HEK293 (cell line): ENCODE measurements around the gene ABLIM3.

Source experiments
- MYNN ChIP-seq: fragments of 450-650 bp; formaldehyde crosslinking; IDR thresholded peaks from 2 replicates; pipeline ENCODE4 v1.5.1; 2016; ENCODE audit warnings: missing biosample characterization, missing genetic modification characterization, borderline replicate concordance
- TRIM28 ChIP-seq: IDR thresholded peaks from 2 replicates; pipeline ENCODE4 v1.6.1; 2011; ENCODE audit warnings: low read length, control low read depth, borderline replicate concordance
- YY1 ChIP-seq: fragments of 450-650 bp; formaldehyde crosslinking; IDR thresholded peaks from 2 replicates; pipeline ENCODE4 v1.5.1; 2018; ENCODE audit warnings: missing biosample characterization, missing genetic modification characterization
- ZBTB21 ChIP-seq: fragments of 450-650 bp; formaldehyde crosslinking; IDR thresholded peaks from 2 replicates; pipeline ENCODE4 v1.5.1; 2017; ENCODE audit warnings: missing biosample characterization, missing genetic modification characterization
- ZNF114 ChIP-seq: fragments of 450-650 bp; formaldehyde crosslinking; IDR thresholded peaks from 2 replicates; pipeline ENCODE4 v1.5.0; 2017; ENCODE audit warnings: missing biosample characterization, missing genetic modification characterization
- ZNF394 ChIP-seq: fragments of 450-650 bp; formaldehyde crosslinking; IDR thresholded peaks from 2 replicates; pipeline ENCODE4 v1.5.1; 2016; ENCODE audit warnings: missing biosample characterization, missing genetic modification characterization, mild to moderate bottlenecking, moderate library complexity, borderline replicate concordance
- ZNF404 ChIP-seq: fragments of 450-650 bp; formaldehyde crosslinking; IDR thresholded peaks from 2 replicates; pipeline ENCODE4 v1.5.1; 2017; ENCODE audit warnings: missing biosample characterization, missing genetic modification characterization
- ZNF707 ChIP-seq: fragments of 450-650 bp; formaldehyde crosslinking; IDR thresholded peaks from 2 replicates; pipeline ENCODE4 v1.5.1; 2016; ENCODE audit warnings: missing biosample characterization, missing genetic modification characterization
- ZNF768 ChIP-seq: fragments of 450-650 bp; formaldehyde crosslinking; IDR thresholded peaks from 2 replicates; pipeline ENCODE4 v1.5.1; 2018; ENCODE audit warnings: missing biosample characterization, mild to moderate bottlenecking, missing genetic modification characterization
- TF ChIP-seq, protein P1 (sequence below): fragments of 450-650 bp; formaldehyde crosslinking; IDR thresholded peaks from 2 replicates; pipeline ENCODE4 v1.5.1; 2016; ENCODE audit warnings: missing biosample characterization, missing genetic modification characterization
- TF ChIP-seq, protein P2 (sequence below): fragments of 450-650 bp; formaldehyde crosslinking; IDR thresholded peaks from 2 replicates; pipeline ENCODE4 v1.5.1; 2016; ENCODE audit warnings: missing biosample characterization, missing genetic modification characterization
- TF ChIP-seq, protein P3 (sequence below): fragments of 450-650 bp; formaldehyde crosslinking; IDR thresholded peaks from 2 replicates; pipeline ENCODE4 v1.5.1; 2016; ENCODE audit warnings: missing biosample characterization, missing genetic modification characterization, low read depth
- TF ChIP-seq, protein P4 (sequence below): fragments of 450-650 bp; IDR thresholded peaks from 2 replicates; pipeline ENCODE4 v1.5.1; 2018; ENCODE audit warnings: missing biosample characterization, missing genetic modification characterization

DNA sequence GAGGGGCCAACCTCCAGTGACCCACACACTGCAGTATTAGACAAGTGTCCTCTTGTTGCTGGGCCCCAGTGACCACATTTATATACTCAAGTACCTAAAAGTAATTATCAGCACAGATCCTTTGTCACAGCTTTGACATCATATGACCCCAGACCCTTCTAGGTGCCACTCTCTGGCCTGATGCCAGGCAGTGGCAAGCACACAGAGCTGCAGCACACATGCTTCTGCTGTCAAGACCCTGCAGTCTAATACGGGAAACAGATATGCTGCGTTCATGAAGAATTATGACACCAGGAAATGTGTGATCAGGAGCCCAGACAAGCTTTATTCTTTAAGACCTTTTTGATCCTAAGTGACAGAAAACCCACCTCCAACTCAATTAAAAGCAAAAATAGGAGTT is 66.5 kb downstream of the ABLIM3 start:
- no peak for TF ChIP-seq ZNF114 (tag by site-specific recombination)
- TF ChIP-seq, protein P1, sequence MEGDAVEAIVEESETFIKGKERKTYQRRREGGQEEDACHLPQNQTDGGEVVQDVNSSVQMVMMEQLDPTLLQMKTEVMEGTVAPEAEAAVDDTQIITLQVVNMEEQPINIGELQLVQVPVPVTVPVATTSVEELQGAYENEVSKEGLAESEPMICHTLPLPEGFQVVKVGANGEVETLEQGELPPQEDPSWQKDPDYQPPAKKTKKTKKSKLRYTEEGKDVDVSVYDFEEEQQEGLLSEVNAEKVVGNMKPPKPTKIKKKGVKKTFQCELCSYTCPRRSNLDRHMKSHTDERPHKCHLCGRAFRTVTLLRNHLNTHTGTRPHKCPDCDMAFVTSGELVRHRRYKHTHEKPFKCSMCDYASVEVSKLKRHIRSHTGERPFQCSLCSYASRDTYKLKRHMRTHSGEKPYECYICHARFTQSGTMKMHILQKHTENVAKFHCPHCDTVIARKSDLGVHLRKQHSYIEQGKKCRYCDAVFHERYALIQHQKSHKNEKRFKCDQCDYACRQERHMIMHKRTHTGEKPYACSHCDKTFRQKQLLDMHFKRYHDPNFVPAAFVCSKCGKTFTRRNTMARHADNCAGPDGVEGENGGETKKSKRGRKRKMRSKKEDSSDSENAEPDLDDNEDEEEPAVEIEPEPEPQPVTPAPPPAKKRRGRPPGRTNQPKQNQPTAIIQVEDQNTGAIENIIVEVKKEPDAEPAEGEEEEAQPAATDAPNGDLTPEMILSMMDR (tag by site-specific recombination), result no peak
- TF ChIP-seq YY1 (tag by site-specific recombination), result no peak
- TF ChIP-seq ZNF768 (tag by site-specific recombination), result no peak
- no peak for TF ChIP-seq MYNN (tag by site-specific recombination)
- TF ChIP-seq ZNF404 (tag by site-specific recombination), result no peak
- TF ChIP-seq, protein P2, sequence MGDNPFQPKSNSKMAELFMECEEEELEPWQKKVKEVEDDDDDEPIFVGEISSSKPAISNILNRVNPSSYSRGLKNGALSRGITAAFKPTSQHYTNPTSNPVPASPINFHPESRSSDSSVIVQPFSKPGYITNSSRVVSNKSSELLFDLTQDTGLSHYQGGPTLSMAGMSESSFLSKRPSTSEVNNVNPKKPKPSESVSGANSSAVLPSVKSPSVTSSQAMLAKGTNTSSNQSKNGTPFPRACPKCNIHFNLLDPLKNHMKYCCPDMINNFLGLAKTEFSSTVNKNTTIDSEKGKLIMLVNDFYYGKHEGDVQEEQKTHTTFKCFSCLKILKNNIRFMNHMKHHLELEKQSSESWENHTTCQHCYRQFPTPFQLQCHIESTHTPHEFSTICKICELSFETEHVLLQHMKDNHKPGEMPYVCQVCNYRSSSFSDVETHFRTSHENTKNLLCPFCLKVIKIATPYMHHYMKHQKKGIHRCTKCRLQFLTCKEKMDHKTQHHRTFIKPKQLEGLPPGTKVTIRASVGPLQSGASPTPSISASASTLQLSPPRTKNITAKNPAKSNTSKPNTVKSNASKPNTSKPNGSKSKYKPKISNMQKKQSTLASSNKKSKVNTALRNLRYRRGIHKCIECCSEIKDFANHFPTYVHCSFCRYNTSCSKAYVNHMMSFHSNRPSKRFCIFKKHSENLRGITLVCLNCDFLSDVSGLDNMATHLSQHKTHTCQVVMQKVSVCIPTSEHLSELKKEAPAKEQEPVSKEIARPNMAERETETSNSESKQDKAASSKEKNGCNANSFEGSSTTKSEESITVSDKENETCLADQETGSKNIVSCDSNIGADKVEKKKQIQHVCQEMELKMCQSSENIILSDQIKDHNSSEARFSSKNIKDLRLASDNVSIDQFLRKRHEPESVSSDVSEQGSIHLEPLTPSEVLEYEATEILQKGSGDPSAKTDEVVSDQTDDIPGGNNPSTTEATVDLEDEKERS (tag by site-specific recombination), result no peak
- TF ChIP-seq, protein P3, sequence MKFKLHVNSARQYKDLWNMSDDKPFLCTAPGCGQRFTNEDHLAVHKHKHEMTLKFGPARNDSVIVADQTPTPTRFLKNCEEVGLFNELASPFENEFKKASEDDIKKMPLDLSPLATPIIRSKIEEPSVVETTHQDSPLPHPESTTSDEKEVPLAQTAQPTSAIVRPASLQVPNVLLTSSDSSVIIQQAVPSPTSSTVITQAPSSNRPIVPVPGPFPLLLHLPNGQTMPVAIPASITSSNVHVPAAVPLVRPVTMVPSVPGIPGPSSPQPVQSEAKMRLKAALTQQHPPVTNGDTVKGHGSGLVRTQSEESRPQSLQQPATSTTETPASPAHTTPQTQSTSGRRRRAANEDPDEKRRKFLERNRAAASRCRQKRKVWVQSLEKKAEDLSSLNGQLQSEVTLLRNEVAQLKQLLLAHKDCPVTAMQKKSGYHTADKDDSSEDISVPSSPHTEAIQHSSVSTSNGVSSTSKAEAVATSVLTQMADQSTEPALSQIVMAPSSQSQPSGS, result no peak
- no peak for TF ChIP-seq TRIM28
- no peak for TF ChIP-seq ZNF394 (tag by site-specific recombination)
- no peak for TF ChIP-seq ZNF707 (tag by site-specific recombination)
- no peak for TF ChIP-seq ZBTB21
- TF ChIP-seq, protein P4, sequence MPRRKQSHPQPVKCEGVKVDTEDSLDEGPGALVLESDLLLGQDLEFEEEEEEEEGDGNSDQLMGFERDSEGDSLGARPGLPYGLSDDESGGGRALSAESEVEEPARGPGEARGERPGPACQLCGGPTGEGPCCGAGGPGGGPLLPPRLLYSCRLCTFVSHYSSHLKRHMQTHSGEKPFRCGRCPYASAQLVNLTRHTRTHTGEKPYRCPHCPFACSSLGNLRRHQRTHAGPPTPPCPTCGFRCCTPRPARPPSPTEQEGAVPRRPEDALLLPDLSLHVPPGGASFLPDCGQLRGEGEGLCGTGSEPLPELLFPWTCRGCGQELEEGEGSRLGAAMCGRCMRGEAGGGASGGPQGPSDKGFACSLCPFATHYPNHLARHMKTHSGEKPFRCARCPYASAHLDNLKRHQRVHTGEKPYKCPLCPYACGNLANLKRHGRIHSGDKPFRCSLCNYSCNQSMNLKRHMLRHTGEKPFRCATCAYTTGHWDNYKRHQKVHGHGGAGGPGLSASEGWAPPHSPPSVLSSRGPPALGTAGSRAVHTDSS, result no peak
